Neutrophil (primary cell): ENCODE data around the gene IL3RA.

Experiments
- H3K27ac ChIP-seq: fragments of 200-600 bp; sonication (generic); 2 replicates; pipeline ENCODE4 v1.5.1; 2016; ENCODE audit warnings: mild to moderate bottlenecking, moderate library complexity
- H3K27me3 ChIP-seq: fragments of 200-600 bp; sonication (generic); 2 replicates; pipeline ENCODE4 v1.6.0; 2016; ENCODE audit warnings: mild to moderate bottlenecking
- H3K36me3 ChIP-seq: fragments of 200-600 bp; sonication (generic); 2 replicates; pipeline ENCODE4 v1.5.1; 2017
- H3K4me1 ChIP-seq, 2 experiments: fragments of 200-600 bp in 1 of 2; sonication (generic) in 1 of 2; 1 replicate in 1 of 2; 2 replicates in 1 of 2; pipeline versions ENCODE4 v1.5.1 to v1.6.1; 2013 to 2016; ENCODE audit warnings: low read depth in 1 of 2, low read length in 1 of 2, mild to moderate bottlenecking in 1 of 2, moderate library complexity in 1 of 2; ENCODE audit not compliant: control insufficient read depth in 1 of 2, insufficient read depth in 1 of 2
- H3K4me3 ChIP-seq, 2 experiments: fragments of 200-600 bp in 1 of 2; sonication (generic) in 1 of 2; 1 replicate in 1 of 2; 2 replicates in 1 of 2; pipeline ENCODE4 v1.5.1; 2013 to 2016; ENCODE audit warnings: low read depth in 1 of 2, low read length in 1 of 2, mild to moderate bottlenecking in 1 of 2, moderate library complexity in 1 of 2
- H3K9me3 ChIP-seq: fragments of 200-600 bp; sonication (generic); 2 replicates; pipeline ENCODE4 v1.5.1; 2016
- CTCF ChIP-seq: fragments of 200-600 bp; sonication (generic); IDR thresholded peaks from 2 replicates; pipeline ENCODE4 v1.5.1; 2016; ENCODE audit warnings: antibody characterized with exemption

IL3RA gene

GRCh38 chrX:1416965-1417760 lies 80.6 kb downstream of the IL3RA start:
- Histone ChIP-seq H3K36me3 (peaks cover 62% of the 10 kb centered on the region), H3K27me3 (no peaks in the 10 kb centered on the region), H3K4me1 (no peaks in the 10 kb centered on the region), H3K4me3 (no peak overlapping the region), H3K9me3 (peaks cover 4% of the 10 kb centered on the region), H3K27ac (no peak overlapping the region)
- TF ChIP-seq CTCF = no peak

- H3K27ac ChIP-seq = no peak overlapping the region
- H3K4me1 ChIP-seq = no peaks in the 10 kb centered on the region
- H3K4me3 ChIP-seq = no peak overlapping the region
- no peaks in the 10 kb centered on the region for H3K27me3 ChIP-seq
- no peak for TF ChIP-seq CTCF
- peaks cover 59% of the 10 kb centered on the region for H3K36me3 ChIP-seq
- H3K9me3 ChIP-seq = peaks cover 8% of the 10 kb centered on the region
Observed at GRCh38 chrX:1417921-1418771, 81.6 kb downstream of the IL3RA start.

GRCh38 chrX:1418901-1419544 lies 82.4 kb downstream of the IL3RA start:
- peaks cover 54% of the 10 kb centered on the region for H3K36me3 ChIP-seq
- H3K4me1 ChIP-seq = no peaks in the 10 kb centered on the region
- H3K27ac ChIP-seq = no peak overlapping the region
- H3K4me3 ChIP-seq = no peak overlapping the region
- H3K27me3 ChIP-seq = no peaks in the 10 kb centered on the region
- no peak for TF ChIP-seq CTCF
- peaks cover 8% of the 10 kb centered on the region for H3K9me3 ChIP-seq

- peaks cover 50% of the 10 kb centered on the region for H3K36me3 ChIP-seq
- TF ChIP-seq CTCF = no peak
- no peak overlapping the region for H3K27ac ChIP-seq
- H3K4me1 ChIP-seq = no peaks in the 10 kb centered on the region
- H3K27me3 ChIP-seq = no peaks in the 10 kb centered on the region
- H3K4me3 ChIP-seq = no peak overlapping the region
- peaks cover 8% of the 10 kb centered on the region for H3K9me3 ChIP-seq
Observed at GRCh38 chrX:1419545-1420355, 83.2 kb downstream of the IL3RA start.

- H3K4me3 ChIP-seq = no peak overlapping the region
- peaks cover 56% of the 10 kb centered on the region for H3K36me3 ChIP-seq
- no peaks in the 10 kb centered on the region for H3K27me3 ChIP-seq
- TF ChIP-seq CTCF = no peak
- no peaks in the 10 kb centered on the region for H3K4me1 ChIP-seq
- no peak overlapping the region for H3K27ac ChIP-seq
- H3K9me3 ChIP-seq = peaks cover 8% of the 10 kb centered on the region
Observed at GRCh38 chrX:1420371-1420770, 83.8 kb downstream of the IL3RA start.
